Keratinocyte (primary cell): ENCODE measurements around the gene PRXL2C. TPM values are rescaled to one million over a fixed set of nuclear protein-coding genes. Genes with fewer than 3 reads are reported as not detected.

Experiments
- DNase-seq: peaks from one replicate; pipeline ENCODE4 v3.0.0-alpha.2; 2011; ENCODE audit warnings: low read depth, missing footprints, low spot score
- FAIRE-seq: peaks from 2 replicates; lab custom pipeline; 2011; peaks lifted over from hg19 to GRCh38; lab: Jason Lieb, UNC
- H2AFZ ChIP-seq: 2 replicates; pipeline ENCODE4 v1.6.0; 2012; ENCODE audit warnings: low read length, control low read depth, inconsistent platforms; ENCODE audit not compliant: control insufficient read depth
- H3K27ac ChIP-seq: 2 replicates; pipeline ENCODE4 v1.5.1; 2011; ENCODE audit warnings: low read length; ENCODE audit not compliant: control insufficient read depth, insufficient read depth
- H3K27me3 ChIP-seq: 3 replicates; pipeline ENCODE4 v1.6.0; 2011; ENCODE audit warnings: low read length; ENCODE audit not compliant: control insufficient read depth, insufficient read depth; ENCODE audit errors: extremely low read depth
- H3K36me3 ChIP-seq, 2 experiments: 2 replicates in 1 of 2; 3 replicates in 1 of 2; pipeline ENCODE4 v1.5.1; 2011; ENCODE audit warnings: low read length in 2 of 2, mild to moderate bottlenecking in 1 of 2; ENCODE audit not compliant: control insufficient read depth in 2 of 2, insufficient read depth in 2 of 2; ENCODE audit errors: extremely low read depth in 1 of 2
- H3K4me1 ChIP-seq: 3 replicates; pipeline ENCODE4 v1.5.1; 2011; ENCODE audit warnings: low read length; ENCODE audit not compliant: control insufficient read depth, insufficient read depth; ENCODE audit errors: extremely low read depth
- H3K4me2 ChIP-seq: 3 replicates; pipeline ENCODE4 v1.6.0; 2011; ENCODE audit warnings: low read depth, low read length; ENCODE audit not compliant: control insufficient read depth, insufficient read depth; ENCODE audit errors: extremely low read depth
- H3K4me3 ChIP-seq, 3 experiments: fragments of 200-600 bp in 1 of 3; sonication (generic) in 1 of 3; 2 replicates in 2 of 3; 3 replicates in 1 of 3; pipeline ENCODE4 v1.5.1; 2011 to 2016; ENCODE audit warnings: low read length in 3 of 3, mild to moderate bottlenecking in 3 of 3, control low read depth in 2 of 3, inconsistent platforms in 1 of 3, low read depth in 1 of 3, mixed read lengths in 1 of 3, mixed run types in 1 of 3, moderate library complexity in 1 of 3; ENCODE audit not compliant: control insufficient read depth in 2 of 3, insufficient read depth in 2 of 3; ENCODE audit errors: extremely low read depth in 1 of 3
- H3K79me2 ChIP-seq: 2 replicates; pipeline ENCODE4 v1.6.0; 2012; ENCODE audit warnings: low read length; ENCODE audit not compliant: control insufficient read depth, insufficient read depth
- H3K9ac ChIP-seq: 3 replicates; pipeline ENCODE4 v1.6.0; 2011; ENCODE audit warnings: low read length; ENCODE audit not compliant: control insufficient read depth, insufficient read depth; ENCODE audit errors: extremely low read depth
- H3K9me1 ChIP-seq: 3 replicates; pipeline ENCODE4 v1.6.0; 2011; ENCODE audit warnings: low read length; ENCODE audit not compliant: control insufficient read depth, insufficient read depth; ENCODE audit errors: extremely low read depth
- H3K9me3 ChIP-seq: 2 replicates; pipeline ENCODE4 v1.5.1; 2012; ENCODE audit warnings: low read depth, low read length; ENCODE audit not compliant: control insufficient read depth
- H4K20me1 ChIP-seq: 3 replicates; pipeline ENCODE4 v1.6.0; 2011; ENCODE audit warnings: low read length; ENCODE audit not compliant: control insufficient read depth, insufficient read depth; ENCODE audit errors: extremely low read depth
- EZH2 ChIP-seq: IDR thresholded peaks from one replicate; pipeline ENCODE4 v1.6.1; 2012; ENCODE audit warnings: inconsistent platforms, mild to moderate bottlenecking, low read length, moderate library complexity
- dilution Hi-C: fragments of 300-500 bp; cut with MboI; formaldehyde crosslinking; loops from one replicate; pipeline ENCODE4 v1.7.0; 2020; ENCODE audit warnings: low sequenced_read_pairs; ENCODE audit not compliant: extremely low pct_ligation_motif_present
- polyA plus RNA-seq, 5 experiments: library from polyadenylated mRNA; depleted of rRNA in 3 of 5; stranded (reverse) in 3 of 5; stranded (forward) in 1 of 5; unstranded in 1 of 5; fragments of >200 nt; gene quantifications; 1 replicate in 1 of 5; 2 replicates in 3 of 5; 3 replicates in 1 of 5; pipeline versions ENCODE4 v1.2.1 to v1.2.3, GENCODE V29; 2011 to 2012; ENCODE audit warnings: missing spikeins in 2 of 5, low read depth in 1 of 5, low replicate concordance in 1 of 5
- TF ChIP-seq, protein P1 (sequence below), 3 experiments: IDR thresholded peaks in 1 of 3; conservative IDR thresholded peaks in 1 of 3; optimal IDR thresholded peaks in 1 of 3; 2 replicates in 2 of 3; 3 replicates in 1 of 3; pipeline versions ENCODE3 to v1.5.1; 2011; ENCODE audit warnings: low read length in 3 of 3, mild to moderate bottlenecking in 3 of 3, moderate library complexity in 2 of 3, control low read depth in 1 of 3, inconsistent platforms in 1 of 3; ENCODE audit not compliant: insufficient read depth in 2 of 3; ENCODE audit errors: extremely low read depth in 1 of 3

PRXL2C gene
- polyA plus RNA-seq, 1 donor (not counting 4 experiments of a cell fraction or from before 2014, with no cell fraction given) = 10.1 TPM

DNA sequence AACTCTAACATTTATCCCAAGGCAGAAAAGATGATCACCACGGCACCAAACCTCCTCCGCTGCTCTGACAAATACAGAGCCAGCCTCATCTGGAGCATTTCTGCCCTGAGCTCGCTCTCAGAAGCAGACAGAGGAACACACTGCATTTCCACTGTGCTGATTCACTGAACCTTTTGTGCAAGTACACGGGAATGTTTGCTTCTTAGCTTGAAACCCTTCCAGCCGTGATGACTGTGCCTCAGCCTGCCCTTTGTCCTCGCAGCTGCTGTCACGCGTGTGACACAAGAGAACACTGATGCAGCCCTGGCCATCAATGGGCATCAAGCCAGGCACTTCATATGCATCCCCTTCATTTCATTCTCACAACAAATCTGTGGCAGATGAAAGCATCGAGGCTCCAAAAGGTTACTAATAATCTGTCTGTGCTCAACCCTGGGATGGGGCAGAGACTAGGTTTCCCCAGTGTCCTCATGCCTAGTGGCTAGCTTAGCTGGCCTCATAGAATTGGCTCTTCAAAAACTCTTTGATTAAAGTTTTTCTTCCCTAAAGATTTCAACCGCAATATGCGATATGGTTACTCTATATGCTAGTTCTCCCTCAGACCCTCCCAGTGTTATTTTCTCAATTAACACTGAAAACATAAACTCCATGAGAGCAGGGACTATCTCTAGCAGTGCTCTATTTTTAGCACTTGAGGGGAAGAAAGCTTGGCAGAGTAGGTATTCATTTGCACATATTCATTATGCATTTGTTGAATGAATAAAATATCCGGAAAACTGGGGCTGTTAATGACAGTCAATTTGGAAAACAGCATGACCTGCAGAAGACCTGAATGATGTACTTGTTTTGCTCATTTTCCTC is 42.8 kb downstream of the PRXL2C start:
- Histone ChIP-seq H3K4me2 (peak overlapping the region; percentile 55), H2AFZ (peak overlapping the region; percentile 10), H3K36me3 (no peaks in the 10 kb centered on the region), H4K20me1 (no peaks in the 10 kb centered on the region), H3K9me3 (no peaks in the 10 kb centered on the region), H3K9me1 (no peaks in the 10 kb centered on the region), H3K27me3 (no peaks in the 10 kb centered on the region), H3K4me3 (no peak overlapping the region), H3K4me1 (peaks cover 14% of the 10 kb centered on the region), H3K9ac (no peak overlapping the region), H3K27ac (no peak overlapping the region), H3K79me2 (peaks cover 24% of the 10 kb centered on the region)
- peak; percentile 94 for FAIRE-seq
- dilution Hi-C loops = no loop called here
- DNase-seq = peak; percentile 13
- no peak for TF ChIP-seq EZH2
- TF ChIP-seq, protein P1, sequence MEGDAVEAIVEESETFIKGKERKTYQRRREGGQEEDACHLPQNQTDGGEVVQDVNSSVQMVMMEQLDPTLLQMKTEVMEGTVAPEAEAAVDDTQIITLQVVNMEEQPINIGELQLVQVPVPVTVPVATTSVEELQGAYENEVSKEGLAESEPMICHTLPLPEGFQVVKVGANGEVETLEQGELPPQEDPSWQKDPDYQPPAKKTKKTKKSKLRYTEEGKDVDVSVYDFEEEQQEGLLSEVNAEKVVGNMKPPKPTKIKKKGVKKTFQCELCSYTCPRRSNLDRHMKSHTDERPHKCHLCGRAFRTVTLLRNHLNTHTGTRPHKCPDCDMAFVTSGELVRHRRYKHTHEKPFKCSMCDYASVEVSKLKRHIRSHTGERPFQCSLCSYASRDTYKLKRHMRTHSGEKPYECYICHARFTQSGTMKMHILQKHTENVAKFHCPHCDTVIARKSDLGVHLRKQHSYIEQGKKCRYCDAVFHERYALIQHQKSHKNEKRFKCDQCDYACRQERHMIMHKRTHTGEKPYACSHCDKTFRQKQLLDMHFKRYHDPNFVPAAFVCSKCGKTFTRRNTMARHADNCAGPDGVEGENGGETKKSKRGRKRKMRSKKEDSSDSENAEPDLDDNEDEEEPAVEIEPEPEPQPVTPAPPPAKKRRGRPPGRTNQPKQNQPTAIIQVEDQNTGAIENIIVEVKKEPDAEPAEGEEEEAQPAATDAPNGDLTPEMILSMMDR (optimal IDR thresholded peaks at IDR 0.05 in 1 of 3, IDR thresholded peaks at IDR 0.05 in 1 of 3, conservative IDR thresholded peaks at IDR 0.05 in 1 of 3; ENCODE audit: extremely low read depth in 1 of 3, insufficient read depth in 2 of 3, low read length in 3 of 3) = no peak

DNA sequence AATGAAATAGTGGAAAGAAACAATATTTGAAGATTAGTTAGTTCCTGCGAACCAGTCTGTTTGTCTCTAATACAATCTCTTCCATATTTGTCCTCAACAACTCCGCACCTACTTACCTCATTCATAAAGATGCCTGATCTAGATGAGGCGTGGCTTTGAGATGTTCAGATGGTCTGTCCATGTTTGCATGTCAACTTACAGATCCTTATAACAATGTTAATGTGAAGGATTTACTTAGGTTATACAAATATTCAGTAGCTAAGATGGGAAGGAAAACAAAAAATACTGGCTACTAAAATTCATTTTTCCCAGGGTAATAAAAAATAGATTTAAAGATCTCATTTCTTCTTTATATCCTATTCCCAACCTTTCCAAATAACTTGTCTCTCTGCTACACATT is 43.8 kb downstream of the PRXL2C start:
- Histone ChIP-seq H3K4me3 (no peak overlapping the region), H3K4me2 (no peak overlapping the region), H3K36me3 (no peaks in the 10 kb centered on the region), H3K27me3 (no peaks in the 10 kb centered on the region), H2AFZ (no peak overlapping the region), H3K79me2 (peaks cover 18% of the 10 kb centered on the region), H3K4me1 (peaks cover 14% of the 10 kb centered on the region), H3K9me3 (no peaks in the 10 kb centered on the region), H3K9me1 (no peaks in the 10 kb centered on the region), H3K27ac (no peak overlapping the region), H3K9ac (no peak overlapping the region), H4K20me1 (no peaks in the 10 kb centered on the region)
- no peak for TF ChIP-seq EZH2
- TF ChIP-seq, protein P1 (optimal IDR thresholded peaks at IDR 0.05 in 1 of 3, IDR thresholded peaks at IDR 0.05 in 1 of 3, conservative IDR thresholded peaks at IDR 0.05 in 1 of 3; ENCODE audit: extremely low read depth in 1 of 3, insufficient read depth in 2 of 3, low read length in 3 of 3) = no peak
- FAIRE-seq (no peak), DNase-seq (no peak)
- dilution Hi-C loops = no loop called here
